Measurements from ENCODE around the gene EXOC6.

DNA sequence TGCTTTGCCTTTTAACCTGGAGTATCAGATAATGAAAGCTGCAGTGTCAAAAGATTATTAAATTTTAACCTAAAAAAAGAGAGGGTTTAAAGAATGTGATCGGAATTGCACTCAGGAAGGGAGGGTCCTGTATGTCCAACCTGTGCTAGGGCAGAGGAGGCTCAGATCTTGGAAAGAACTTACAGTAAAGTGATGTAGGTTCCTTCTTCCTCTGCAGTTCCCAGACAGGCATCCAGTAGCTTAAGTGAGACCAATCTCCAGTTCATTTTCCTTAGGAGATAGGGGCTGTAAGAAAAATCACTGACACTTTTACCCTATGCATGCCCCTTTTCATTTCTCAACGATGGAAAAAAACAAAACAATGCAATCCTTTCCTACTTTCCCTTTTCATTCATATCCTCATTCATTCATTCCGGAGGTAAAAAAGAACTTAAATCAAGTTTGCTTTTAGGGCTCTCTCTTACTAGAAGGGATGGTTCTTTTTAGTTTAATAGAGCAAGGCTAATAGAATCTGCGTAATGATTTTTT is 28.3 kb downstream of the EXOC6 start:
- TF ChIP-seq, protein P1, sequence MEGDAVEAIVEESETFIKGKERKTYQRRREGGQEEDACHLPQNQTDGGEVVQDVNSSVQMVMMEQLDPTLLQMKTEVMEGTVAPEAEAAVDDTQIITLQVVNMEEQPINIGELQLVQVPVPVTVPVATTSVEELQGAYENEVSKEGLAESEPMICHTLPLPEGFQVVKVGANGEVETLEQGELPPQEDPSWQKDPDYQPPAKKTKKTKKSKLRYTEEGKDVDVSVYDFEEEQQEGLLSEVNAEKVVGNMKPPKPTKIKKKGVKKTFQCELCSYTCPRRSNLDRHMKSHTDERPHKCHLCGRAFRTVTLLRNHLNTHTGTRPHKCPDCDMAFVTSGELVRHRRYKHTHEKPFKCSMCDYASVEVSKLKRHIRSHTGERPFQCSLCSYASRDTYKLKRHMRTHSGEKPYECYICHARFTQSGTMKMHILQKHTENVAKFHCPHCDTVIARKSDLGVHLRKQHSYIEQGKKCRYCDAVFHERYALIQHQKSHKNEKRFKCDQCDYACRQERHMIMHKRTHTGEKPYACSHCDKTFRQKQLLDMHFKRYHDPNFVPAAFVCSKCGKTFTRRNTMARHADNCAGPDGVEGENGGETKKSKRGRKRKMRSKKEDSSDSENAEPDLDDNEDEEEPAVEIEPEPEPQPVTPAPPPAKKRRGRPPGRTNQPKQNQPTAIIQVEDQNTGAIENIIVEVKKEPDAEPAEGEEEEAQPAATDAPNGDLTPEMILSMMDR (conservative IDR thresholded peaks at IDR 0.05) = no peak
- TF ChIP-seq EZH2 (IDR thresholded peaks at IDR 0.05; ENCODE audit: low read depth) = no peak

All from PC-9 (cell line).